ENCODE measurements around the gene UFSP2.

- TF ChIP-seq, protein P1, sequence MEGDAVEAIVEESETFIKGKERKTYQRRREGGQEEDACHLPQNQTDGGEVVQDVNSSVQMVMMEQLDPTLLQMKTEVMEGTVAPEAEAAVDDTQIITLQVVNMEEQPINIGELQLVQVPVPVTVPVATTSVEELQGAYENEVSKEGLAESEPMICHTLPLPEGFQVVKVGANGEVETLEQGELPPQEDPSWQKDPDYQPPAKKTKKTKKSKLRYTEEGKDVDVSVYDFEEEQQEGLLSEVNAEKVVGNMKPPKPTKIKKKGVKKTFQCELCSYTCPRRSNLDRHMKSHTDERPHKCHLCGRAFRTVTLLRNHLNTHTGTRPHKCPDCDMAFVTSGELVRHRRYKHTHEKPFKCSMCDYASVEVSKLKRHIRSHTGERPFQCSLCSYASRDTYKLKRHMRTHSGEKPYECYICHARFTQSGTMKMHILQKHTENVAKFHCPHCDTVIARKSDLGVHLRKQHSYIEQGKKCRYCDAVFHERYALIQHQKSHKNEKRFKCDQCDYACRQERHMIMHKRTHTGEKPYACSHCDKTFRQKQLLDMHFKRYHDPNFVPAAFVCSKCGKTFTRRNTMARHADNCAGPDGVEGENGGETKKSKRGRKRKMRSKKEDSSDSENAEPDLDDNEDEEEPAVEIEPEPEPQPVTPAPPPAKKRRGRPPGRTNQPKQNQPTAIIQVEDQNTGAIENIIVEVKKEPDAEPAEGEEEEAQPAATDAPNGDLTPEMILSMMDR (IDR thresholded peaks at IDR 0.05) = no peak
- TF ChIP-seq POLR2A (IDR thresholded peaks at IDR 0.05) (no peak), POLR2AphosphoS5 (IDR thresholded peaks at IDR 0.05; ENCODE audit: insufficient read depth in 1 of 2, low read depth in 1 of 2) (no peak)
Measured at GRCh38 chr4:185381288-185382196, 44.2 kb downstream of the UFSP2 start.
